KMS-11 (cell line): ENCODE measurements around the gene RNLS.

ENCODE experiments used
- H2AFZ ChIP-seq: fragments of 200-600 bp; sonication (generic); 2 replicates; pipeline ENCODE4 v1.6.1; 2016; ENCODE audit warnings: antibody characterized with exemption, mixed run types, low read depth
- H3K27ac ChIP-seq: fragments of 200-600 bp; sonication (generic); 2 replicates; pipeline ENCODE4 v1.6.1; 2016; ENCODE audit warnings: mild to moderate bottlenecking, mixed run types
- H3K27me3 ChIP-seq: fragments of 200-600 bp; sonication (generic); 2 replicates; pipeline ENCODE4 v1.6.1; 2017; ENCODE audit warnings: mild to moderate bottlenecking, low read depth, mixed run types, moderate library complexity; ENCODE audit not compliant: insufficient read depth
- H3K36me3 ChIP-seq: fragments of 200-600 bp; sonication (generic); 2 replicates; pipeline ENCODE4 v1.6.1; 2017; ENCODE audit warnings: mild to moderate bottlenecking, mixed run types; ENCODE audit not compliant: insufficient read depth
- H3K4me1 ChIP-seq: fragments of 200-600 bp; sonication (generic); 2 replicates; pipeline ENCODE4 v1.6.1; 2016; ENCODE audit warnings: mild to moderate bottlenecking, low read depth, mixed run types; ENCODE audit not compliant: poor library complexity, severe bottlenecking
- H3K4me2 ChIP-seq: fragments of 200-600 bp; sonication (generic); 2 replicates; pipeline ENCODE4 v1.7.0; 2016; ENCODE audit warnings: mild to moderate bottlenecking, mixed run types
- H3K4me3 ChIP-seq: fragments of 200-600 bp; sonication (generic); IDR thresholded peaks from 2 replicates; pipeline ENCODE4 v1.6.1; 2017; ENCODE audit warnings: low read depth, low read length, mixed read lengths; ENCODE audit not compliant: insufficient read depth
- H3K79me2 ChIP-seq: fragments of 200-600 bp; sonication (generic); 2 replicates; pipeline ENCODE4 v1.6.1; 2016; ENCODE audit warnings: low read depth, mixed run types; ENCODE audit not compliant: insufficient read depth
- H3K9ac ChIP-seq: fragments of 200-600 bp; sonication (generic); 2 replicates; pipeline ENCODE4 v1.6.1; 2016; ENCODE audit warnings: mild to moderate bottlenecking, mixed run types
- H4K20me1 ChIP-seq: fragments of 200-600 bp; sonication (generic); 2 replicates; pipeline ENCODE4 v1.6.1; 2016; ENCODE audit warnings: mild to moderate bottlenecking, mixed run types; ENCODE audit not compliant: insufficient read depth
- TF ChIP-seq, protein P1 (sequence below): fragments of 200-600 bp; sonication (generic); conservative IDR thresholded peaks from 2 replicates; pipeline ENCODE4 v1.6.1; 2017; ENCODE audit warnings: low read depth, mild to moderate bottlenecking, antibody characterized with exemption, low read length, moderate library complexity, mixed read lengths

Gene RNLS

DNA sequence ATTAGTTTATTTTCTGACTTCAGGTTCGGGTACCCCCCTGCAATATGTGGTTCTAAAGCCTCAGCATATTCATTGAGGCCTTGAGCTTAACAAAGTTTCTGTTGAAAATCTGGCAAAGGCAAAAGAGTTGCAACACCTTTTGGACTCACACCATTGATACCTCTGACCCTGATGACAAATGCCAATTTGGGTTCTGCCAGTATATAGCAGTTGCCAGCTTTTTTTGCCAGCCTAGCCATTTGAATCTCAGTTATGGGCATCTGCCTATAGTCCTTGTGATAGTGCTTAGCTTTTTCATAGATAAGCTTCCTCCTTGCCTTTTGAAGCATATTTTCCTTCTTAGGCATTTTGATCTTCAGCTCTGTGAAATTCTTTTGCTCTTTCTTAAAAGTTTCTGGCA, 35.4 kb upstream of the RNLS start:
- Histone ChIP-seq H2AFZ (no peak overlapping the region), H3K79me2 (no peaks in the 10 kb centered on the region), H3K4me1 (peaks cover 10% of the 10 kb centered on the region), H3K27ac (no peak overlapping the region), H4K20me1 (no peaks in the 10 kb centered on the region), H3K9ac (no peak overlapping the region), H3K27me3 (no peaks in the 10 kb centered on the region), H3K4me3 (no peak overlapping the region), H3K36me3 (no peaks in the 10 kb centered on the region), H3K4me2 (no peak overlapping the region)
- TF ChIP-seq, protein P1, sequence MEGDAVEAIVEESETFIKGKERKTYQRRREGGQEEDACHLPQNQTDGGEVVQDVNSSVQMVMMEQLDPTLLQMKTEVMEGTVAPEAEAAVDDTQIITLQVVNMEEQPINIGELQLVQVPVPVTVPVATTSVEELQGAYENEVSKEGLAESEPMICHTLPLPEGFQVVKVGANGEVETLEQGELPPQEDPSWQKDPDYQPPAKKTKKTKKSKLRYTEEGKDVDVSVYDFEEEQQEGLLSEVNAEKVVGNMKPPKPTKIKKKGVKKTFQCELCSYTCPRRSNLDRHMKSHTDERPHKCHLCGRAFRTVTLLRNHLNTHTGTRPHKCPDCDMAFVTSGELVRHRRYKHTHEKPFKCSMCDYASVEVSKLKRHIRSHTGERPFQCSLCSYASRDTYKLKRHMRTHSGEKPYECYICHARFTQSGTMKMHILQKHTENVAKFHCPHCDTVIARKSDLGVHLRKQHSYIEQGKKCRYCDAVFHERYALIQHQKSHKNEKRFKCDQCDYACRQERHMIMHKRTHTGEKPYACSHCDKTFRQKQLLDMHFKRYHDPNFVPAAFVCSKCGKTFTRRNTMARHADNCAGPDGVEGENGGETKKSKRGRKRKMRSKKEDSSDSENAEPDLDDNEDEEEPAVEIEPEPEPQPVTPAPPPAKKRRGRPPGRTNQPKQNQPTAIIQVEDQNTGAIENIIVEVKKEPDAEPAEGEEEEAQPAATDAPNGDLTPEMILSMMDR, result no peak

DNA sequence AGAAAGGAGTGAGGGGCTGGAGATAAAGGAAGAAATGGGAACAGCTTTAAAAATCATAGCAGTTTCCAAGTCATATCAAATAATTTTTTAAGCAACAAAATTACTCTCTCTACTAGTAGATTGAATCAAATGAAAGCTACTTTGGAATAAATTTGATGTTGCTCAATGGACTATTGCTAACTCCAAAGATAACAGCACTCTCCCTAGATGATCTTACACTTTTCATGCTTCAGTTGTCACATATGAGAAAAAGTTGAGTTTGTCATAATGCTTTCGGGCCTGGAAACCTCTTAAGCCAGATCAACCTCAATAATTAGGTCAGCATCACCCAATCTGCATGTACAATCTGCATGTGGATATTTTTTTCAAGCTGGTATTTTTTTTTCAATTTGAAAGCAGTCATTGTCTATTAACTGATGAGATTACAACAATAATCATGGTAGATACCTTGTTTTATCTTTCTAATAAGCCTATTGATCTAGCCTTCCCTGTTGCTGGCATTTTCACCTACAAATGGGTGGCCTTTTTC, 34.7 kb upstream of the RNLS start:
- TF ChIP-seq, protein P1, result no peak
- H2AFZ ChIP-seq, result no peak overlapping the region
- no peaks in the 10 kb centered on the region for H3K27me3 ChIP-seq
- no peak overlapping the region for H3K27ac ChIP-seq
- no peaks in the 10 kb centered on the region for H3K36me3 ChIP-seq
- H3K4me3 ChIP-seq, result no peak overlapping the region
- H3K9ac ChIP-seq, result no peak overlapping the region
- no peak overlapping the region for H3K4me2 ChIP-seq
- H3K4me1 ChIP-seq, result peaks cover 10% of the 10 kb centered on the region
- H3K79me2 ChIP-seq, result no peaks in the 10 kb centered on the region
- H4K20me1 ChIP-seq, result no peaks in the 10 kb centered on the region

DNA sequence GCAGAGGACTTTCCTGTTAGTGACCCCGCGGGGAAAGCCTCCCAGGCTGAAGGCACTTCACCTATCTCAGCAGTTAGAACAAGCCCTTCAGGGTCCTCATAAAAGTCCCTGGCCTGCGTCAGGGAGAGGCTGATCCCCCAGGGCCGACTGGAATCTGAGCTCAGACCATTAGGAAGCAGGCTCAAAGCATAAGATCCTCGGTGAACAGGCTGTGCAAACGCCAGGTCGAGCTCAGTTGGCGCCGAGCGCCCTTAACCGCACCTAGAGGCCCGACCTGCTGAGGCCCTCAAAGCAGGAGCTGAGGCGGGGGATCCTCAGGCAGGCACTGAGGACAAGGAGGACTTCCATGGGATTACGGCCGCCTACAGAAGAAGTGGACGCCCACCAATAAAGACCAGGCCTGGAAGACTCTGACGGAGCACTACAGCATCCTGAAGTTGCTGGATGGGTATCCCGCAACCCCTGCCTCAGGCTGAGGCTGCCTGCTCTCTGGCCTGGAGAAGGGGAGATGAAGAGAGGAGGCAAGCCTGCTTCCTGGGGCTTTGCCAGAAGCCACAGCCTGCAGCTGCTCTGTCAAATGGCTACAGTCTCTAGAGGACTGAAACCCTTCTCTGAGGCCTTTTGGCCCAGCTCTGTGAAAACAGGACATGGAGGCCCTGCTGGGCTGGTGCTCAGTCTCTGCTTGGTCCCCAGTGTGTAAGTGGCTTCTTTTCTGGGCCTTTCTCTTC, 33.3 kb upstream of the RNLS start:
- peak overlapping the region; percentile 60; the same call in 1 of the 2 replicates for H2AFZ ChIP-seq
- no peaks in the 10 kb centered on the region for H3K27me3 ChIP-seq
- H4K20me1 ChIP-seq, result no peaks in the 10 kb centered on the region
- no peaks in the 10 kb centered on the region for H3K79me2 ChIP-seq
- no peak overlapping the region; the same call in 1 of the 2 replicates for H3K9ac ChIP-seq
- peak overlapping the region; percentile 3; the same call in 1 of the 2 replicates for H3K4me2 ChIP-seq
- TF ChIP-seq, protein P1, result no peak
- no peak overlapping the region for H3K4me3 ChIP-seq
- H3K36me3 ChIP-seq, result no peaks in the 10 kb centered on the region
- no peak overlapping the region for H3K27ac ChIP-seq
- peaks cover 10% of the 10 kb centered on the region for H3K4me1 ChIP-seq

DNA sequence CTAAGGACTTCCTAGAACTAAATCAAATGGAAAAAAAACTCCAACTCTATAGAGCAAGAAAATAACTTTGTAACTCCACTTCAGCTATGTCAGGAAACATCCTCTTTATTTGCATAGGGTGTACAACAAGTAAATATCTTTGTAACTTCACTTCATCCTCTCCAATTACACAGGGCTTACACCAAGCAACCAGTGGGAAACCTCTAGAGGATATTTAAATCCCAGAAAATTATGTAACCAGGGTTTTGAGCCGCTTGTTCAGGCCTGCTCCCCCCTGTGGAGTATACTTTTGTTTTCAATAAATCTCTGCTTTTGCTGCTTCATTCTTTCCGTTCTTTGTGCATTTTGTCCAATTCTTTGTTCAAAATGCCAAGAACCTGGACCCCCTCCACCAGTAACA, 25.7 kb upstream of the RNLS start:
- H4K20me1 ChIP-seq, result no peaks in the 10 kb centered on the region
- no peak overlapping the region for H3K4me2 ChIP-seq
- H3K79me2 ChIP-seq, result no peaks in the 10 kb centered on the region
- TF ChIP-seq, protein P1, result no peak
- H3K4me1 ChIP-seq, result no peaks in the 10 kb centered on the region
- no peak overlapping the region for H3K27ac ChIP-seq
- no peak overlapping the region for H3K4me3 ChIP-seq
- H3K27me3 ChIP-seq, result no peaks in the 10 kb centered on the region
- H2AFZ ChIP-seq, result no peak overlapping the region
- H3K9ac ChIP-seq, result no peak overlapping the region
- no peaks in the 10 kb centered on the region for H3K36me3 ChIP-seq
